Chondrocyte (in vitro differentiated cells): ENCODE results near the gene RFX1. TPM values are rescaled to one million over a fixed set of nuclear protein-coding genes. Genes with fewer than 3 reads are reported as not detected.

ENCODE experiments used
- DNase-seq: peaks from one replicate; pipeline ENCODE4 v3.0.0; 2021; ENCODE audit warnings: mixed read lengths, low spot score
- H3K27ac Mint-ChIP-seq: one replicate; pipeline ENCODE4 v1.8.0; 2021; ENCODE audit warnings: mild to moderate bottlenecking, moderate library complexity, mixed read lengths; ENCODE audit not compliant: unreplicated experiment
- H3K27me3 Mint-ChIP-seq: 2 replicates; pipeline ENCODE4 v1.8.0; 2021; ENCODE audit warnings: low read depth, mixed read lengths
- H3K36me3 Mint-ChIP-seq: 2 replicates; pipeline ENCODE4 v1.8.0; 2021; ENCODE audit warnings: low read depth, mixed read lengths
- H3K4me1 Mint-ChIP-seq: 2 replicates; pipeline ENCODE4 v1.8.0; 2021; ENCODE audit warnings: low read depth, mild to moderate bottlenecking, mixed read lengths
- H3K4me3 Mint-ChIP-seq: one replicate; pipeline ENCODE4 v1.8.0; 2021; ENCODE audit warnings: mild to moderate bottlenecking, moderate library complexity, mixed read lengths; ENCODE audit not compliant: unreplicated experiment
- H3K9me3 Mint-ChIP-seq: 2 replicates; pipeline ENCODE4 v1.8.0; 2021; ENCODE audit warnings: low read depth, mixed read lengths
- total RNA-seq: library from RNA; stranded (reverse); gene quantifications from 3 replicates; pipeline ENCODE4 v1.2.1, GENCODE V29; 2021
- TF ChIP-seq, protein P1 (sequence below): fragments of 200-600 bp; sonication (generic); IDR thresholded peaks from 2 replicates; pipeline ENCODE4 v1.5.0; 2021; ENCODE audit warnings: antibody characterized with exemption, mild to moderate bottlenecking, moderate library complexity

RFX1 gene
- total RNA-seq, 1 donor from 2014 or later: 9.4 TPM

DNA sequence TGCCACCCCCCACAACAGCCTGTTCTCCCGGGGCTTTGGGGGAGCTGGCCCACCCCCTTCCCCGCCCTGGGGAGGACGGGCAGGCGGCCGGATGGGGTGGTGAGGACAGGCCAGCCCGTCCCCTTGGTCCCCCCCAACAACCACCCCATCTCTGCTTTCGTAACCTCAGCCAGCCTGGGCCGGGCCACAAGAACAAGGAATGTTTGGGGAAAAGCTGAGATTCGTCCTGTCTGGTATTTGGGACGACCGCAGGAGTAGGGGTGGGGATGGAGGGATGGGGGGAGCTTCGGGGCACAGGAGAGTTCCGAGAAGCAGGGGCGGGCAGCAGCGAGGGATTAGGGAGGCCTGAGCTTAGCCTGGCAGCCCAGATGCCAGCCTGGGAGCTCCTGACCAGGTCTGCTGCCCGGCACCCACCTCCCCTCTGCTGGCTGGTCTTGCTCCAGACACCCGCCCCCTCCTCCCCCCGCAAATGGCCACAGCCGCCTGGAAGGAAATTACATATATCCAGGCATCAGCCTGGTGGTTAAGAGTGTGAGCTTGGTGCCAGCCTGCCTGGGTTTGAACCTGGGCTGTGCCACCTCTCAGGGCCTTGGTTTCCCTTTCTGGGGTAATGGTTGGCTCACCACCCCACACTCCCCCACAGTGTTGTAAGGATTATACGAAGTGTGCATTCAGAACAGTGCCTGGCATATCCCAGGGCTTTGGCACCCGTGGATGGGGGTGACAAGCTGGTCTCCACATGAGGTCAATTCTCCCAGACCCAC, 67.6 kb downstream of the RFX1 start, which contains the start of gene PODNL1:
TSS of gene PODNL1 (minus strand) at position 117 of the 764 bp plus-strand sequence. CDS start 236 bp downstream, outside the sequence.
- no peak within 1 kb of the TSS for H3K27ac Mint-ChIP-seq
- peak within 1 kb of the TSS; percentile 68 for H3K4me3 Mint-ChIP-seq
- peaks cover 9% of the 10 kb centered on the region for H3K4me1 Mint-ChIP-seq
- TF ChIP-seq, protein P1, sequence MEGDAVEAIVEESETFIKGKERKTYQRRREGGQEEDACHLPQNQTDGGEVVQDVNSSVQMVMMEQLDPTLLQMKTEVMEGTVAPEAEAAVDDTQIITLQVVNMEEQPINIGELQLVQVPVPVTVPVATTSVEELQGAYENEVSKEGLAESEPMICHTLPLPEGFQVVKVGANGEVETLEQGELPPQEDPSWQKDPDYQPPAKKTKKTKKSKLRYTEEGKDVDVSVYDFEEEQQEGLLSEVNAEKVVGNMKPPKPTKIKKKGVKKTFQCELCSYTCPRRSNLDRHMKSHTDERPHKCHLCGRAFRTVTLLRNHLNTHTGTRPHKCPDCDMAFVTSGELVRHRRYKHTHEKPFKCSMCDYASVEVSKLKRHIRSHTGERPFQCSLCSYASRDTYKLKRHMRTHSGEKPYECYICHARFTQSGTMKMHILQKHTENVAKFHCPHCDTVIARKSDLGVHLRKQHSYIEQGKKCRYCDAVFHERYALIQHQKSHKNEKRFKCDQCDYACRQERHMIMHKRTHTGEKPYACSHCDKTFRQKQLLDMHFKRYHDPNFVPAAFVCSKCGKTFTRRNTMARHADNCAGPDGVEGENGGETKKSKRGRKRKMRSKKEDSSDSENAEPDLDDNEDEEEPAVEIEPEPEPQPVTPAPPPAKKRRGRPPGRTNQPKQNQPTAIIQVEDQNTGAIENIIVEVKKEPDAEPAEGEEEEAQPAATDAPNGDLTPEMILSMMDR: no peak
- no peak for DNase-seq
- no peaks in the 10 kb centered on the region for H3K9me3 Mint-ChIP-seq
- no peaks in the 10 kb centered on the region for H3K36me3 Mint-ChIP-seq
- H3K27me3 Mint-ChIP-seq: no peaks in the 10 kb centered on the region

DNA sequence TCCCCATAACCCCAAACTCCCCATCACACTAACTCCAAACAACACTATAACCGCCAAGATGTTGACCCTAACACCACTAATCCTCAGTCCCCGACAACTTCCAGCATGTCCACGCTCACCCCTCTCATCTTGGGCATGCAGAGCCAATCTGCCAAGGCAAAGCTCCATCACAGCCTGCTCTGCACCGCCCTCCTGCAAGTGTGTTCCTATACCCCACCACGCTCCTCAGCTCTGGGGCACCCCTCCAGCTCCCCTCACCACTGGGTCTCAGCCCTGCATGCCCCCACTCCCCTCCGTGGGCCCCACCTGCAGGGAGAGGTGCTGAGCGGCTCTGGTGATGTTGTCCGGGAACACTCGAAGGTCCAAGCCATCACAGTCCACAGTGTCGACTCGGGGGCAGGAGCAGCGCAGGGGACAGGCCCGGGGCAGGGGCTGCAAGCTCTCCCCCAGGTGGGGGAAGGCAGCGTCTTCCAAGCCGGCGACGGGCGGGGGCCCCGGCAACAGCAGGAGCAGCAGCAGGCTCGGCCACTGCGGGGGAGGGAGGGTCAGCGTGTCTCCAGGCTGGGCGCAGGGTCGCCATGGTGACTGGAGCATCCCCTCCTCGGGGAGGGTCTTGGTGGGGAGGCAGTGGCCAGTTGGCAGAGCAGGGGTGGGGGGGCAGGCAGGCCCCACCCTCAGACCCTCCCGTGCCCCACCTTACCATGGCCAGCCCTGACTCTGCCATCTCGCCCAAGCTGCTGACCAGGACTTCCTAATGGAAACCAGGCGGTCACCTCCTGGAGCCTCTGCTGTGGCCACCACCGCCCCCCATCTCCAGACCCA, 68.4 kb downstream of the RFX1 start:
- Mint-ChIP-seq H3K36me3 (no peaks in the 10 kb centered on the region), H3K9me3 (no peaks in the 10 kb centered on the region), H3K4me1 (peaks cover 9% of the 10 kb centered on the region), H3K4me3 (peak overlapping the region; percentile 68), H3K27ac (no peak overlapping the region), H3K27me3 (no peaks in the 10 kb centered on the region)
- TF ChIP-seq, protein P1: no peak
- DNase-seq: no peak

DNA sequence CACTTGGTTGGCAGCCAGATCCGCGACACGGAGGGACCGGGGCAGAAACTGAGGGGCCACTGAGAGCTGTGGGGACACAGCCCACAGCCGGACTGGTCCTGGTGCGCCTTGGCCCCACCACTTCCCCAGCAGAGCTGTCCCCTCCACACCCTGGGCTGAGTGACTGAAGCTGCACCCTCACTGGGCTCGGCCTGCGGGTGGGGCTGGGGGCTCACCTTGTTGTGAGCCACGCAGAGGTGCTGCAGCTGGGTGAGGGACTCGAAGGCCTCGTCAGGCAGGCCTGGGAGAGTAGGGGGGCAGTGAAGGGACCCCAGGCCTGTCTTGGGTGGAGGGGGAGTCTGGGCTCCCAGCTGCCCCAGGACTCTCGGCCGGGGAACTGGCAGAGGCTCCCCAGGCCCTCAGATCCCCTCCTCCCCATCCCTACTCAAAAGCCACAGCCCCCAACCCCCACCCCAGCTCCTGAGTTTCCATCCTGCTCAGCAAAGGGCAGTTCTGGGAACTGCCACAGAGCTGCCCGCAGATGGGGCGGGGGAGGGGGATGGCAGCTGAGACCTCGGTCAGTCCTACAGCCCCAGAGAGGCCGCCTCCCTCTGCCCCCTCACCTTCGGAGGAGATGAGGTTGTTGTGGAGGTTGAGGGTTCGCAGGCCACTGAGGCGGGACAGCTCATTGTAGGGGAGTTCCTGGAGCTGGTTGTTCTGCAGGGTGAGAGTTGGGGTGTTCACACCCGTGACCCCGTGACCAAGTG, 70.2 kb downstream of the RFX1 start:
- no peak overlapping the region for H3K27ac Mint-ChIP-seq
- H3K4me1 Mint-ChIP-seq: peaks cover 9% of the 10 kb centered on the region
- H3K9me3 Mint-ChIP-seq: no peaks in the 10 kb centered on the region
- no peaks in the 10 kb centered on the region for H3K36me3 Mint-ChIP-seq
- DNase-seq: no peak
- no peaks in the 10 kb centered on the region for H3K27me3 Mint-ChIP-seq
- TF ChIP-seq, protein P1: no peak
- peak overlapping the region; percentile 16 for H3K4me3 Mint-ChIP-seq

DNA sequence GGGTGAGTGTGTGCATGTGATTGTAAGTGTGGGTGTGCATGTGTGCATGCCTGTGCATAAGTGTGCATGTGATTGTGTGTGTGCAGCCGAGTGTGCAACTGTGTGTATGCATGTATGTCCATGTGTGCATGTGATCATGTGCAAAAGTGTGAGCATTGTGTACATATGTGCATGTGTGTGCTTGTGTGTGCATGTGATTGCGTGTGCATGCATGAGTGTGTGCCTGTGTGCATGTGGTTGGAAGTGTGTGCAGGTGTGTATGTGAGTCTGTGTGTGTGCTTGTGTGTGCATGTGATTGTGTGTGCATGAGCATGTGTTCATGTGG, 71.4 kb downstream of the RFX1 start:
- Mint-ChIP-seq H3K27me3 (no peaks in the 10 kb centered on the region), H3K4me3 (no peak overlapping the region), H3K9me3 (no peaks in the 10 kb centered on the region), H3K4me1 (peaks cover 9% of the 10 kb centered on the region), H3K27ac (no peak overlapping the region), H3K36me3 (no peaks in the 10 kb centered on the region)
- TF ChIP-seq, protein P1: no peak
- DNase-seq: no peak

- TF ChIP-seq, protein P1: no peak
- H3K9me3 Mint-ChIP-seq: no peaks in the 10 kb centered on the region
Measured at GRCh38 chr19:13932911-13933393, 73.2 kb downstream of the RFX1 start.

More at GRCh38 chr19:13932911-13933393, 73.2 kb downstream of the RFX1 start:
- H3K4me3 Mint-ChIP-seq: no peak overlapping the region
- H3K36me3 Mint-ChIP-seq: peaks cover 4% of the 10 kb centered on the region
- DNase-seq: no peak
- H3K27me3 Mint-ChIP-seq: no peaks in the 10 kb centered on the region
- no peak overlapping the region for H3K27ac Mint-ChIP-seq
- H3K4me1 Mint-ChIP-seq: peaks cover 9% of the 10 kb centered on the region
